Measurements from ENCODE around the gene TMEM41A.

TMEM41A gene

DNA sequence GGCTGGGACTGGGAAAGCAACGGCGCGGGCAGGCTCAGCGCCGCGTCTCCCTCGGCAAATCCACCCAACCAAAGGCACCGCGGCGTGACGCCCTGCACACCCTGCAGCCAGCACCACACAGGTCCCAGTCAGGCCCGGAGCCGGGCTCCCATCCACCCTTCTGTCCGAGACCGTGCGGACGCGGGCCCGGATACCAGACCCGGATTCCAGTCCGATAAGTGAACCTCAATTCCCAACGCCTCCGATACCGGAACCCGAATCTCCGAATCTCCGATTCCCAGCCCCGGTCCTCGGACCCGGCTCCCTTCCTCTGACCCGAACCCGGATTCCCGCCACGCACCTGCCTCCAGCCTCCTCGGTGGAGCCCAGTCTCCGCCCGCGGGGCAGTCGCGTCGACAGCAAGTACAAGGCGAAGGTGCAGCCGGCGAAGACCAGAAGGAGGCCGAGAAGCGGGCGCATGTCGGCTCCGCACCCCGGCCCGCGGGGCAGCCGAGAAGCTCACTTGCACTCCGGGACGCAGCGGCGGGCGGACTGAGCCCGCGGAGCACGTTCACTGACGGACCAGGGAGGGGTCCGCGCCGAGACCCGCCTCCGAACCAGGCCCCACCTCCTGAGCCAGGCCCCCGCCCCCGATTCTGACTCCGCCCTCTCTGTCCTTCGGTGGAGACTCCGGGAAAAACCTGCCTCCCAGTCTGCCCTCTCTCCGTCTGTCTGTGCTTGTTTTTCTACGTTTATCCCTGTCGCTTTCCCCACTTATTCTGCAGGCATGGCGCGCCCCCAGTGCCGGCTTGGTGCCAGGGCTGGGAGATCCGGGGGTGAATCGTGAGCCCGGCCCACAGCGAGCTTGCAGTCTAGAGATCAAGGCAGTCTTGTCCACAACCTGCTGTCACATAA, at the start of gene TMEM41A:
TMEM41A (minus strand) TSS at position 533 of the 894 bp plus-strand sequence; CDS start at position 459, 74 bp downstream.
- DNase-seq: peak; percentile 86

- no peak for DNase-seq
These were observed 41.9 kb upstream of the TMEM41A start for GRCh38 chr3:185540695-185541094.

DNA sequence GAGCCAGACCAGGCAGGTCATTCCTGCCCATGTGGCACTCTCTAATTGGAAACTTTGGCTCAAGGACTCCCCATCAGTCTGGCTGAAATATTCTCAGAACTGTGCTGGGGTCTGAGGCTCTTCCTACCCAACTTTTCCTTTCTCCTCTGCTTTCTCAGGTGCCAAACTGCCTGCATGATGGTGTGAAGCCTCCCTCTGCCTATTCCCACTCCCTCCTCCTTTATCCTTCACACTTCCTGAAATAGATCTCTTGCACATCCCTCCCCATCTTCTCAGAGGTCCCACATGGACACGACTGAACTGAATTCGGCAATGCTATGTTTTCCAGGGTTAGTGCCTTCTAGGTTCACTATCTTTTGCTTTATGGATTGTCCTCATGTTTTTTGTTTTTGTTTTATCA, 41.1 kb upstream of the TMEM41A start:
- no peak for DNase-seq

- DNase-seq: peak; percentile 65
These were observed 38.6 kb upstream of the TMEM41A start for GRCh38 chr3:185537369-185537970.

DNA sequence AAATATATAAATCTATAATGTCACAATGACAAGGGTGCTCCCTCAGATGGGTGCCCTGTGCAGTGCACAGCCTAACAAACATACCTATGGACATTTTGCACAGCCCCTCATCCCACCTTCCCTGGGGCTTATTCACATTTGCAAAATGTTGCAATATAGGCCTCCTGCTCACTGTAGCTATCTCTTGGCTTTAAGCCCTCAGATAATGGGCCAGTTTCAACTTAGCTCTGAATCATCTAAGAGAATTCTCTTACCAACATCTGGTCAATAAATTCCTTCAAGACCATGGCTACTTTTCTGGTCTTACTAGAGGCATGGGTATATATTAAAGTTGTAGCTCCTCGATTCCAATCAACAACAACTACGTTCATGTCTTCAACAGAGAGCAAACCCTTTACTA, 35.7 kb upstream of the TMEM41A start:
- no peak for DNase-seq

DNA sequence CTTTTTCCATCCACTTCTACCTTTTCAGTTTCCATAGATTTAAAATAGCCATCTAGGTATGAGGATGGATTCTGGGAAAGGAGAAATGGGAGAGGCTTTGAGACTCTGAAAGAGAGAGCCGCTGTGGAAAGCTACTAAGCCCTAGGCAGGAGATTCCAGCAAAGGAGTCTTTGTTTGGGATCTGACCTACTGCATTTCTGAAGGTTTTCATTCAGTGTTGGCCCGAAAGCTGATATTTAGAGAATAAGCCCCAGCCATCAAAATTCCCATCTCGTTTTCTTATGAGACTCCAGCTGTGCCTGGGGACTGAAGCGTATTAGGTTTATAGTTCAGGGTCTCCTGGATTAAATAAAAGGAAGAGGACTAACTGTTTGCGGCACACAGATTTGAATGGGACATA, 34.1 kb upstream of the TMEM41A start:
- no peak for DNase-seq

- DNase-seq: no peak
These were observed 32.0 kb upstream of the TMEM41A start for GRCh38 chr3:185530856-185531255.

DNA sequence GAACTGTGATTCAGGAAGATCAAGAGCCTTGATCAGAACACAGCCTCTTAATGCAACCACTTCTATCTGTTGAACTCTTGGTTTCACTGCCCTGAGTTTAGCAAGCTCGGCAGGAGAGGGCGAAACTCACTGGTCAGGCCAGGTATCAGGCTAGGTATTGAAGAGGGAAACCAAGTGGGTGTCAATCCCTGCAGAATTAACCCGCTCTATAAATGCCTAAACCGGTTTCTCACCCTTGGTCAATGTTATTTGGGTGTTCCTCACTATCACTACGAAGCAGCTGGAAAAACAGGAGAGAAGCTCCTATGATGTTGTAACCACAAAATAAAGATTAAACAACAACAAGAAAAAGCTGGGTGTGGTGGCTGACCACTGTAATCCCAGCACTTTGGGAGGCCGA, 29.7 kb upstream of the TMEM41A start:
- no peak for DNase-seq

DNA sequence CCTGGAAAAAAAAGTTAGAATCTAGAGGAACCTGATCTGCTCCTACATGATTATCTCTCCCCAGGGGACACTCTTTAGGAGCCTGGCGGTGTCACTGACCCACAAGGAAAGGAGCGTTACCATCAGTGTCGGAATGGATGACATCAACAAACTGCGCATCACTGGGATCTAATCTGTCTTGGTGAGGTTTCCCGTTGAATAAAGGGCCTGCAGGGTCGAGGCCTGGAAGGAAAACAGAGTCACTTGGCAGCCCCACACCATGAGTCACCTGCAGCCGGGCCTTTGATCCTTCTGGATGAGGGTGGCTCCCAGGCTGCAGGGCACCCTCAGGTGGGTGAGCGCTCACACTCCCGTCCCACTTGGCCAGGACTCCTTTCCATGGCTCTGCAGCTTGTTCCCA, 28.5 kb upstream of the TMEM41A start:
- no peak for DNase-seq

GRCh38 chr3:185526349-185526951, 27.6 kb upstream of the TMEM41A start:
- no peak for DNase-seq

DNA sequence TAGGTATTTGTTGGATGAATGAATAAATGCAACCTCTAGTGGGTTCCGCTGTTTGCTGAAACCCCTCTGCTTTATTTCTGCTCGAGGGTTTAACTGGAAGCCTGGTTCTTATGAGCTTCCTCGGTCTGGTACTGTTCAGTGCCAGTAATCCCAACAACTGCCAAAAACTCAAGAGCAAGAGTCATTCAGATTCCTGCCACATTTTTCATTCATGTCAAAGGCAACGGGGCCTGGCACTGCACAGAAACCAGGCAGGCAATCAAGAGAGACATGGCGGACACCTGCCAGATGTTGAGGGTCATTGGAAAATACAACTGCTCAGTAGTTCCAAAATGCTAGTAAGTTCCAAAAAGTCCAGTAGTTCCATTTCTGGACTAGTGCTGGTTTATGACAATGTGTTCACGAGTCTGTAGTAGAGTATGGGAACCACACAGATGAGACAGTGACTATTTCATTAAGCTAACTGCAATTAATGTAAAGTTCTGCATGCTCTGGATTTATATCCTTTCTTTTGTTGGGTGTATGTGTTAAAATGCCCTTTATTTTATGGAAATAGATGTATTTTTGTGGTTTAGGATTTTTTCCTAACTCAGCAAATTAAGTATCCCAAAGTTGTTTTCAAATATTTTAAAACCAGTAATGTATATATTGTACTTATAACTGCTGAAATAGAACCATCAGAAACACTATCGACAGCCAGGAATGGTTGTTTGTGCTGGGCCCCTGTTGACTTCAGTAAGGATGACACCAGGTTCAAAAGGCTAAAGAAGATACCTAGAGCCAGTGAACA, 22.7 kb upstream of the TMEM41A start:
- no peak for DNase-seq

GRCh38 chr3:185519021-185519420, 20.2 kb upstream of the TMEM41A start:
- no peak for DNase-seq

- no peak for DNase-seq
These were observed 18.7 kb upstream of the TMEM41A start for GRCh38 chr3:185517387-185518130.

DNA sequence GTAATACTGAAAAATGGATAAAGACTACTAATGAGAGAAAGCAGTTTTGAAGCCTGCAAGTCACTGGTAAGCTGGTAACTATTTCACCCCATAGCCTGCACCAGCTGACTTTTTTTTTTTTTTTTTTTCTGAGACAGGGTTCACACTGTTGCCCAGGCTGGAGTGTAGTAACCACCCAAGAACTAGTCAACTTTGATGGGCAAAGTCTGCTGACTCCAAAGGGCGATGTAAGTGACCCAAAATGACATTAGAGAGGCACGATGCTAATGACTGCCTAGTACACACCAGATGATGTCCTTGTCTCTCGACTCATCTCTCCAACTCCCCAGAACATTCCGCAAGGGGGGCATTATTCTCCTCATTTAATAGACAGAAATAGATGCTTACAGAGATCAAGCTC, 12.9 kb upstream of the TMEM41A start:
- DNase-seq: no peak

GRCh38 chr3:185508335-185508991, 9.6 kb upstream of the TMEM41A start:
- DNase-seq: no peak

GRCh38 chr3:185507883-185508282, 9.0 kb upstream of the TMEM41A start:
- no peak for DNase-seq

GRCh38 chr3:185504636-185505035, 5.8 kb upstream of the TMEM41A start:
- DNase-seq: no peak

- DNase-seq: no peak
These were observed 4.7 kb upstream of the TMEM41A start for GRCh38 chr3:185503521-185503920.

- no peak for DNase-seq
These were observed 4.2 kb upstream of the TMEM41A start for GRCh38 chr3:185502987-185503386.

DNA sequence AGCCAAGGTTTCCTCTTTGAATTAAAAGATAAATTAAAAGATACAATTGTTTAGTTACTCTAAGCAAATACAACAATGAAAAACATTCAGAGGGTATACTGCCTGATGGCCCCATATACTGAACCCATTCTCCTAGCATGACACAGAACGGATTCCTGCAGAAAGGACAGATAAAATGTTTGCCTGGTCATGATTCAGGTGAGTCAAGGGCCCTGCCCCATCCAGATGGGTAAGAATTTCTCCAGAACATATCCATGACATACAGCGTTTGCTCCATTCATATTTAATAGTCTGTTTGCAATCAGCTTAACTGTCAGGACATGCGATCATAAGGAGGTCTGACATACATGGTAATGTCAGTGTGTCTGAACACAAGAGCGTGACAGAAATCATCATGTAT, 8.6 kb downstream of the TMEM41A start:
- no peak for DNase-seq

DNA sequence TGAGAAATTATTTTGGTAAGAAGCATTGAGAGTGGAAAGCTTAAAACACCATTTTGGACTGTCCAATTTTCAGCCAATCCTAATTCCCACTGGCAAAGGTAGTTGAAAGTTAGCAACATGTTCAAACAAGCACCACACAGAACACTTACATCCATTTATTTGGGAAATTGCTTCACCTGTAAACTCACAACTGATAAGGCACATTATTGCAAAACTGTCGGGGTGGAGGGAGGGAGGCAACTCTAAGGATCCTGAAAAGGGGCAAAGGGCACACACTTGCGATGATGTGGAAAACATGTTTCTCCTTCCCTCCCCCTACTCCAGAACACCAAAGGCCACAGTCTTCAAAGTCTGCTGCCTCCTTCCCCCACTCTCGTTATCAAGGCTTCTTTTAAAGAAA, 9.4 kb downstream of the TMEM41A start:
- DNase-seq: no peak

DNA sequence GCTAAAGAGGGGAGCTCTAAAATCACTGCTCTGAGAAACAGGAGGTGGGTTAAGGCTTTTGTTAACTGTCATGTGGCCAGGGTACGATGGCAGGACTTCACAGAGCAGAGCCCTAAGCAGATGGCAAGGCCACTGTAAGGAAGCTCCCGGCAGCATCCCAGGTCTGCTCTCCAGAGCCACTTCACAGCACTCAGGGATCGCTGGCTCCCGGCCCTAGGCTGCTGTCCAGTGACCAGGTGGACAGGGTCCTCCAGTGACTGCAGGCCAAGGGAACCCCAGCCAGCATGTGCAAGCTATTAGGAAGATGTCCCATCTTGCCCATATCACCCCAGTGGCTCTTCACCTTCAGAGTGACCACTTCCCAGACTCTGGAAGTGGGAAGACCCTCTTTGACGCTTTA, 10.4 kb downstream of the TMEM41A start:
- DNase-seq: no peak

Data from CD4-positive, alpha-beta T cell treated with Interferon gamma for 1 hour (primary cell).